HEK293 (cell line): ENCODE measurements around the gene APOBEC3C.

Source experiments
- BCL6B ChIP-seq: fragments of 450-650 bp; formaldehyde crosslinking; IDR thresholded peaks from 2 replicates; pipeline ENCODE4 v1.5.1; 2017; ENCODE audit warnings: missing biosample characterization, missing genetic modification characterization
- GLI2 ChIP-seq: fragments of 450-650 bp; formaldehyde crosslinking; IDR thresholded peaks from 2 replicates; pipeline ENCODE4; 2017; ENCODE audit warnings: missing biosample characterization, missing genetic modification characterization, low read depth, borderline replicate concordance
- KLF10 ChIP-seq: fragments of 450-650 bp; IDR thresholded peaks from 2 replicates; pipeline ENCODE4 v1.5.1; 2018; ENCODE audit warnings: missing biosample characterization, mild to moderate bottlenecking, missing genetic modification characterization
- RBAK ChIP-seq: fragments of 450-650 bp; formaldehyde crosslinking; IDR thresholded peaks from 2 replicates; pipeline ENCODE4 v1.5.1; 2016; ENCODE audit warnings: missing biosample characterization, missing genetic modification characterization
- SETDB1 ChIP-seq: IDR thresholded peaks from one replicate; pipeline ENCODE4 v1.6.1; 2017; ENCODE audit warnings: mild to moderate bottlenecking, low read length, moderate library complexity, mixed read lengths; ENCODE audit not compliant: insufficient read length
- TCF7L2 ChIP-seq: IDR thresholded peaks from 2 replicates; pipeline ENCODE4 v1.6.1; 2011; ENCODE audit warnings: low read depth, mild to moderate bottlenecking, inconsistent platforms, low read length, moderate library complexity, borderline replicate concordance
- WT1 ChIP-seq: fragments of 450-650 bp; formaldehyde crosslinking; IDR thresholded peaks from 2 replicates; pipeline ENCODE4 v1.5.1; 2016; ENCODE audit warnings: missing biosample characterization, missing genetic modification characterization
- ZBTB21 ChIP-seq: fragments of 450-650 bp; formaldehyde crosslinking; IDR thresholded peaks from 2 replicates; pipeline ENCODE4 v1.5.1; 2017; ENCODE audit warnings: missing biosample characterization, missing genetic modification characterization
- ZFHX2 ChIP-seq: fragments of 450-650 bp; formaldehyde crosslinking; conservative IDR thresholded peaks from 2 replicates; pipeline ENCODE4 v1.5.1; 2016; ENCODE audit warnings: missing biosample characterization, missing genetic modification characterization
- ZNF10 ChIP-seq: fragments of 450-650 bp; formaldehyde crosslinking; IDR thresholded peaks from 2 replicates; pipeline ENCODE4 v1.5.1; 2017; ENCODE audit warnings: missing biosample characterization, missing genetic modification characterization
- ZNF132 ChIP-seq: fragments of 450-650 bp; formaldehyde crosslinking; IDR thresholded peaks from 2 replicates; pipeline ENCODE4 v1.5.1; 2017; ENCODE audit warnings: missing biosample characterization, missing genetic modification characterization, borderline replicate concordance
- ZNF140 ChIP-seq: fragments of 450-650 bp; formaldehyde crosslinking; IDR thresholded peaks from 2 replicates; pipeline ENCODE4 v1.5.1; 2016; ENCODE audit warnings: missing biosample characterization, missing genetic modification characterization
- ZNF169 ChIP-seq: fragments of 450-650 bp; formaldehyde crosslinking; IDR thresholded peaks from 2 replicates; pipeline ENCODE4 v1.5.1; 2016; ENCODE audit warnings: missing biosample characterization, missing genetic modification characterization
- ZNF280C ChIP-seq: fragments of 450-650 bp; formaldehyde crosslinking; IDR thresholded peaks from 2 replicates; pipeline ENCODE4 v1.5.1; 2016; ENCODE audit warnings: missing biosample characterization, missing genetic modification characterization
- ZNF354C ChIP-seq: fragments of 450-650 bp; formaldehyde crosslinking; IDR thresholded peaks from 2 replicates; pipeline ENCODE4 v1.5.1; 2016; ENCODE audit warnings: missing biosample characterization, missing genetic modification characterization, low read depth, borderline replicate concordance
- ZNF391 ChIP-seq: fragments of 450-650 bp; formaldehyde crosslinking; IDR thresholded peaks from 2 replicates; pipeline ENCODE4 v1.5.1; 2016; ENCODE audit warnings: low read depth, missing biosample characterization, missing genetic modification characterization, borderline replicate concordance
- ZNF394 ChIP-seq: fragments of 450-650 bp; formaldehyde crosslinking; IDR thresholded peaks from 2 replicates; pipeline ENCODE4 v1.5.1; 2016; ENCODE audit warnings: missing biosample characterization, missing genetic modification characterization, mild to moderate bottlenecking, moderate library complexity, borderline replicate concordance
- ZNF398 ChIP-seq: fragments of 450-650 bp; formaldehyde crosslinking; IDR thresholded peaks from 2 replicates; pipeline ENCODE4 v1.5.1; 2017; ENCODE audit warnings: missing biosample characterization, missing genetic modification characterization
- ZNF433 ChIP-seq: fragments of 450-650 bp; formaldehyde crosslinking; IDR thresholded peaks from 2 replicates; pipeline ENCODE4 v1.5.1; 2016; ENCODE audit warnings: missing biosample characterization, missing genetic modification characterization, low read depth
- ZNF513 ChIP-seq: fragments of 450-650 bp; IDR thresholded peaks from 2 replicates; pipeline ENCODE4 v1.5.1; 2018; ENCODE audit warnings: missing biosample characterization, missing genetic modification characterization
- ZNF518A ChIP-seq: fragments of 450-650 bp; formaldehyde crosslinking; conservative IDR thresholded peaks from 2 replicates; pipeline ENCODE4 v1.5.1; 2016; ENCODE audit warnings: low read depth, missing biosample characterization, missing genetic modification characterization
- ZNF555 ChIP-seq: fragments of 450-650 bp; formaldehyde crosslinking; conservative IDR thresholded peaks from 2 replicates; pipeline ENCODE4 v1.5.1; 2017; ENCODE audit warnings: missing biosample characterization, mild to moderate bottlenecking, missing genetic modification characterization, inconsistent platforms
- ZNF645 ChIP-seq: fragments of 450-650 bp; formaldehyde crosslinking; IDR thresholded peaks from 2 replicates; pipeline ENCODE4; 2016; ENCODE audit warnings: missing biosample characterization, missing genetic modification characterization
- ZNF791 ChIP-seq: fragments of 450-650 bp; formaldehyde crosslinking; IDR thresholded peaks from 2 replicates; pipeline ENCODE4 v1.5.1; 2016; ENCODE audit warnings: missing biosample characterization, missing genetic modification characterization
- ZNF830 ChIP-seq: fragments of 450-650 bp; IDR thresholded peaks from 2 replicates; pipeline ENCODE4 v1.5.0; 2018; ENCODE audit warnings: missing biosample characterization, missing genetic modification characterization, low read depth, mild to moderate bottlenecking, moderate library complexity
- ZNF843 ChIP-seq: fragments of 450-650 bp; formaldehyde crosslinking; IDR thresholded peaks from 2 replicates; pipeline ENCODE4 v1.5.1; 2016; ENCODE audit warnings: missing biosample characterization, missing genetic modification characterization

Gene APOBEC3C

GRCh38 chr22:39013942-39014722, at the start of gene APOBEC3C (continued):
- TF ChIP-seq KLF10 (no peak), ZNF354C (tag by site-specific recombination) (no peak), WT1 (tag by site-specific recombination) (no peak), ZNF169 (tag by site-specific recombination) (no peak), ZFHX2 (tag by site-specific recombination) (no peak), ZNF555 (tag by site-specific recombination) (no peak), ZNF791 (tag by site-specific recombination) (no peak), ZNF280C (tag by site-specific recombination) (no peak), ZNF843 (no peak), ZNF140 (tag by site-specific recombination) (no peak), ZNF391 (tag by site-specific recombination) (no peak), ZNF645 (no peak), ZNF830 (no peak), SETDB1 (no peak), TCF7L2 (no peak), ZBTB21 (tag by site-specific recombination) (no peak), ZNF433 (no peak), GLI2 (tag by site-specific recombination) (no peak), BCL6B (tag by site-specific recombination) (no peak), ZNF132 (tag by site-specific recombination) (no peak), RBAK (tag by site-specific recombination) (no peak), ZNF394 (tag by site-specific recombination) (no peak; the same call in 1 of the 2 replicates), ZNF398 (tag by site-specific recombination) (peak; percentile 96), ZNF513 (tag by site-specific recombination) (no peak), ZNF518A (tag by site-specific recombination) (no peak), ZNF10 (tag by site-specific recombination) (no peak)
